ENCODE measurements around the gene CHI3L2.
"Not testable (repeated sequence)": the region's sequence is repeated elsewhere in the genome, so short reads cannot be mapped to it uniquely, and the experiment has no call there.

The CHI3L2 gene

DNA sequence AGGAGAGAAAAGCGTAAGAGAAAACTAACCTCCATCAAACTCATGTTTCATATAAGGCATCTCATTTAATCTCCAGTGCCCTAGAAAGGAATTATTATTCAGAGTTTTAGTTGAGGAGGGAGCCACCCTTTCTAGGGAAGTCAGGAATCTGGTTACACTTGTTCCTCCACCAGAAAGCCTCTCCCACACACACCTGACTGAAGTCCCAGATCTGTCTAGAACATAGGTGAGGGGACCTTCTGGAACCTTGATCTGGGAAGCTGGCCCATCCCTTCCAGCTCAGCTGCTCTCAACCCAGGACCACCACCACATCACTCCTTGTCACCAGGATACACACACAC is 25.2 kb upstream of the CHI3L2 start:
- no peak for DNase-seq (ENCODE audit: low read depth)

DNA sequence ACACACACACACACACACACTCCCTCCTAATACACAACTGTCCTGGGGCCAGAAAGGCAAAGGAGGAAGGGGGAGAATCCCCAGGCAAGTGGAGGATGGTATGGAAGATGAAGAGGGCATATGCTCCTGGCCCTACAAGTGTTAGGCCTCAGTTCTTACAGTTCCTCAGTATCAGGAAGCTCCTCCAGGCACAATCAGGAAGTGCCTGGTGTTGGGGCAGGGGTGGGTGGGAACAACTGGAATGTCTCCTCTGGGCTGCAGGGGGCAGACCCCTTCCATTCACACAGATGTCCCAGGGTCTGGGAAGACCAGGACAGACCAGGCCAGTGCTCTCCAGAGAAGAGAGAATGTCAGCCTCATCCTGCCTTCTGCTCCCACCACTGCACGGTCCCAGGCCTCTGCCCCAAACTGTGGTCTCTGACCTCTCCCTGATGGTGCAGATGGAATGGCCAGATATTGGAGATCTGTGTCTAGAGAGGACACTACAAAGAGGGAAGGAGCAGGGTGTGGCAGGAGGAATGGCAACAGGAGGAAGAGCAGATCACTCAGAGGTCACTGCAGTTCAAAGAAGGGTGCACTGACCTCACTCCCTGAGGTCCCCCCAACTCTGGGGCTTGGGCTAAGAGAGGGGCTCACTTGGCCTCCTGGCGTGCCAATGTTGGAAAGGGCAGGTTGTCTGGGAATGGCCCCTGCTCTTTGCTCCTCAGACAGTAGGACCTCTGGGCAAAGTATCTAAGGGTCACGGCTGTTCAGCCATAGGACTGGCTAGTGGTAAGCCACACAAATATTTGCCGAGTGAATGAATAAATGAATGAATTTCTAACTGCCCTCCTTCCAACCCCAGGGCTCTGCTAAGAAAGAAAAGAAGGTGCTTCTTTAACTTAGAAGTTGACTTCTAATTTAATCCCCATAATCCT is 24.5 kb upstream of the CHI3L2 start:
- DNase-seq (ENCODE audit: low read depth) = no peak

DNA sequence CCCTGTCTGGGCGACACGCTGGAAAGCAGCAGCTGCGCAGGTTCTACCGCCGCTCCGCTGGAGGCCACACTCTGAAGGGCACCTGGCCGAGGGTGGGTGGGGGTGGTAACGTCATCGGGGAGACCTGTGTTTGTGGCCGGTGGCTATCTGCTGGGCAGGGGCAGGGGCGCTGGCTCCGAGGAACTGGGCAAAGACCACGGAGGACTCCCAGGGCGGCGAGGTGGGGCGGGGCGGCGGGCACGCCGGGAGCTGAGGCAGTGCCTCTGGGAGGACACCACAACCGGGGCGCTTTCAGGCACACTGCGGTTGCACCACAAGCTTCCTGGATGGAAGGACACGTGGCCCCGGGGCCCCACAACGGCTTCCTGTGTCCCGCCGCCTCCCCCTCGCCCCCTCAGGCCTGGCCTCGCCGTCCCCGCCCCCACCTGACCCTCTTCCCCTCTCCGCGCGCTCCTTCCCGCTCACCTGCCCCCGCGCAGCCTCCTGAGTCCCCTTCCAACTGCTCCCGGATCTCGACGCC is 23.8 kb upstream of the CHI3L2 start:
- peak; percentile 76 for DNase-seq (ENCODE audit: low read depth)

DNA sequence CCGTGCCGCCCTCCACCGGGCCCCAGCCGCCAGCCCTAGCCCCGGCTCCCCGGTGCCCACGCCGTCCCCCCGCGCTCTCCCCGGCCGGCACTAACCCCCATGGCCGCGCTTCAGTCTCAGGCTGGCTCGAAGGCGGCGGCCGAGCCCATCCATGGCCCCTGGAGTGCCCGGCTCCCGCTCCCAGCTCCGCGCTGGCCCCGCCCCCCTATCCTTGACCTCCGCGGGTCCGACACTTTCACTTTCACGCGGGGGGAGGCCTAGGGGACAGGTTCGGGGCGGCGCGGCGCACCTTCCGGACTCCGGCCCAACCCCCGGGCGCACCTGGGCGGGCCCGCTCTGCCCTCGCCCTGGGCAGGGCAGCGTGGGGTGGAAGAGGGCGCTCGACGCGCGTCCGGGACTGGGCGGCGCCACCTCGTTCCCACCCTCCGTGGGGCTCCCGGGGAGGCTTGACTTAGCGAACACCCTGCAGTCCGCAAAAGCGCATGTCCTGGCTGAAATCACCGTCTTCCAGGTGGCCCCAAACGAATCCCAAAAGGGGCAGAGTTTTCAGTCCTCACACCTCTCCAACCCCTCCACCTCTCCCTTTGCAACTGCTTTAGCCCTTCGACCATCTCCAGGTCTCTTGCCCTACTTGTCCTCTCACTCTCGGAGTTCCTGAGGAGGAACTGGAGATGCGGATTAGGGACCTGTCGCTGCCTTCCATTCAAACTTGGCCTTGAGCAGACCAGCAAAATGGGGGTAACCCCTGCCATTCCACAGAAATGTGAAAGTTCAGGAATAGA is 23.1 kb upstream of the CHI3L2 start:
- DNase-seq (ENCODE audit: low read depth) = peak; percentile 61

DNA sequence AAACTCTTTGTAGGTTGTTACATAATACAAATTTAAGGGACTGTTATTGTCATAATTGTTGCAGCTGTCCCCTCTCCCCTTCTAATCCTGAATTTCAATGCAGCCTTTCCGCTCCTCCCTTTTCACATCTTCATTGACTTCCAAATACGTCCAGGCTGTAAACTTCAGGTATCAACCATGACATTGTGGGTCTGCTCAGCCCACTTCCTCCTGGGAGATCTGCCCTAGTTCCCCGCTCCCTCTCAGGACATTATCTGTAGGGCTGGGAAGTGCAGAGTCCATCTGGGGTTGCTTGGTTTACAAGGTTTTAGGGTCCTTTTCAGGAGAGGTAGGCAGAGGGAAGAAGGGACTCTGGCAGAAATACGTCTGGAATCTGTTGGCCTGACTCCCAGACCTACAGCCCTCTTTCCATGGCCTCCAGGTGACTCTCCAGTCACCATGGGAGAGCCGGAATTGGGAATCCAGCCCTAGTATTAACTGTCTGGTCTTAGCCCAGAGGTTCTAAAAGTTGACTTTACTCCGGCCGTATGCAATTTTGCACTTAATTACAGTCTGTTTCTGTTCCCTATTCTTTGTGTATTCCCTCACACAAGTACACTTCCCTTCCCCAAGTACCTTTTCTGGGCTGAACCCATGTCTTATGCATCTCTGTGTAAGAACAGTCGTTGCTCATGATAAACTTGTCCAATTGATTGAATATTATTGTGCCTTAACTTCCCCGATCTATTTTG is 22.4 kb upstream of the CHI3L2 start:
- DNase-seq (ENCODE audit: low read depth) = no peak

DNA sequence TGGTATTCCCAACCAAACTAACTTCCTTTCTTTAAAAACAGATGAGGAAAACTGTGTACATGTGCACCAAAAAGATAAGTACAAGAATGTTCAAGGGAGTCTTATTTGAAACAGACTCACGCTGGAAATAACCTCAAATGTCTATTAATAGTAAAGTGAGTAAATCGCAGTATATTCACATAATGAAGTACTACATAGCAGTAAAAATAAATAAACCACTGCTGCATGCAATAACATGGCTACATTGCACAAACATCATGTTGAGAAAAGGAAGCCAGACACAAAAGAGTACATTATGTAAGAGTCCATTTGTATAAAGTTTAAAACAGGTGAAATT is 21.8 kb upstream of the CHI3L2 start:
- DNase-seq (ENCODE audit: low read depth) = no peak

DNA sequence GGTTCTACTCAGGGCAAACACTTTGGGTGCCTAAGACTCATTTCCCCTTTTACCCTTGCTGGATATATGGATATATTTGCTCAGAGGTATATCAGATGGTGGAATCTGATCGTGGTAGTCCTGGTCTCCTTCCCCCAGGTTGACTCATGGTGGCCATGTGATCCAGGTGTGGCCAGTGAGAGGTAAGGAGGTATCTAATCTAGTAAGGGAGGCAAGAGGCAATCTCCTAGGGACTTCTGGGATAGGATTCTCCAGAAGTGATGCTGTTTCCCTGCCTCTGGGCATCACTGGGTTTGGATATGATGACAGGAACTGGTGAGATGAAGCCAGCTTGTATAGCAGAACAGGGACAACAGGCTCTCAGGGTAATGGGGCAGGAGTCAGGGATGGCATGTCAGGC is 18.6 kb upstream of the CHI3L2 start:
- DNase-seq (ENCODE audit: low read depth) = no peak

DNA sequence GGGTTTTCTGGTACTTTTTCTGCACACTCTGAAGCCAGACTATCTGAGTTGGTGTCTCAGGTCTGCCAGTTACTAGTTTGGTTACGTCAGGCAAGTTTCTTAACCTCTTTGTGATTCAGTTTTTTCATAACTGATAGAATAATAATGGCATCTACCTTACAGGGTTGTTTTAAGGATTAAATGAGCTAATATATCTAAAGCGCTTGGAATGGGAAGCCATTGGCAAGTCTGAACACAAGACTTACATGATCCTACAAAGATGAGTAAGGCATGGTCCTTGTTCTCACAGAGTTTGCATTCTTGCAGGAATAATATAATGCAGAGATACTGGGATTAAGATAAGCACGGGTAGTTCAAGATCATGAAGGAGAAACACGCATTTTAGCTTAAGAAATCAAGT is 17.9 kb upstream of the CHI3L2 start:
- DNase-seq (ENCODE audit: low read depth) = no peak

DNA sequence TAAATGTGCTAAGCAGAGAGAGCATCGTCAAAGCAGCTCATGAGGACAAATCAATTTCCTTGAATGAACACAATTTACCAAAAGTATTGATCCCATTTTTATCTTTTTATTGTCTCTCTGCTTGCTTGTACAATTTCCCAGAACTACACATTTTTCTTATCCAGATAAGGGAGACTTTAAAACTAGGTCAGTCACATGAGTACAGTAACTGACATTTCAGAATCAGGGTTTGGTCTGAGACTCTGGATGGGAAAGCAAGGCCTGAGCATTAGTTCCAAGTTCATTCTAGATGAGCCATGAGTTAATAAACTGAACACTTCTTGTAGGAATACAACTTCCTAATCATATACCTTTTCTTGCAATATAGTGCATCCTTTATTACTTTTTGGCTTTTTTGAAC is 15.6 kb upstream of the CHI3L2 start:
- no peak for DNase-seq (ENCODE audit: low read depth)

DNA sequence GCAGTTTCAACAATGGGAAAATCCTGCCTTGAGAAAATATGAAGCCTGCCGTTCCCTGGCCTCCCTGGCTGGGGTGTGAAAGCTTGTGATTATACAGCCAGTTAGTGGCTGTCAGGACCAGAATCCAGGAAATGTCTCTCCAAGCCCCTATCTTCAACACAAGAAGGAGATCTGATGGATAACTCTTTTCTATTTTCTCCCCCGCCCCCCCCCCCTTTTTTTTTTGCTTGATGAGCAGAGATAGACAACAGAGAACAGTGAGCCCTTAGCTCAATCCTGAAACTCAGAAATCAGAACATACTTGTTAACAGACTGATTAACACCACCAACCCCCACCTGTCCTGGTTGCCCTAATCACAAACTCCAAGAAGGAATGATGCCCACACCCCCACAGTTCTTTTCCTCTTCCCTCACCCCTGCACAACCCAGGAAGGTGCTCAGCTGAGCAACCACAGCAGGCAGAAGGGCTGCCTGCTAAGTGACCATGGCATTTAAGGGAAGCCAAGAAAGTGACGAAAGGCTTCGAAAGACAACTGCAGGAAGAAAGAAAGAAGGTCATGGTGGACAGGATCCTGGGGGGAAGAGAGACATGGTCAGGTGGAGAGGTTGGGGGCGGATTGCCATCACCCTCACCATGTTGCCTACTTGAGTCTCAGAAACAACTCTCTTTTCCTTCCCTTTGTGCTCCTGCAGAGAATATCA is 14.7 kb upstream of the CHI3L2 start:
- no peak for DNase-seq (ENCODE audit: low read depth)

DNA sequence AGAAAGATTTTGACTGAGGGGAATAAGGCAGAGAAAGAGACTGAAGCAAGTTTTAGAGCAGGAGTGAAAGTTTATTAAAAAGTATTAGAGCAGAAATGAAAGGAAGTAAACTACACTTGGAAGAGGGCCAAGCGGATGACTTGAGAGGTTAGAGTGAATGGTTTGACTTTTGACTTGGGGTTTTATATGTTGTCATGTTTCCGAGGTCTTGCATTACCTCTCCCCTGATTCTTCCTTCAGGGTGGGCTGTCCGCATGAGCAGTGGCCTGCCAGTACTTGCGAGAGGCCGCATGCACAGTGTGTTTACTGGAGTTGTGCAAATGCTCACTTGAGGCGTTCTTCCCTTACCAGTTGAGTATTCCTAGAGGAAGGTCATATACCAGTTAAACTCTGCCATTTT is 14.1 kb upstream of the CHI3L2 start:
- no peak for DNase-seq (ENCODE audit: low read depth)

DNA sequence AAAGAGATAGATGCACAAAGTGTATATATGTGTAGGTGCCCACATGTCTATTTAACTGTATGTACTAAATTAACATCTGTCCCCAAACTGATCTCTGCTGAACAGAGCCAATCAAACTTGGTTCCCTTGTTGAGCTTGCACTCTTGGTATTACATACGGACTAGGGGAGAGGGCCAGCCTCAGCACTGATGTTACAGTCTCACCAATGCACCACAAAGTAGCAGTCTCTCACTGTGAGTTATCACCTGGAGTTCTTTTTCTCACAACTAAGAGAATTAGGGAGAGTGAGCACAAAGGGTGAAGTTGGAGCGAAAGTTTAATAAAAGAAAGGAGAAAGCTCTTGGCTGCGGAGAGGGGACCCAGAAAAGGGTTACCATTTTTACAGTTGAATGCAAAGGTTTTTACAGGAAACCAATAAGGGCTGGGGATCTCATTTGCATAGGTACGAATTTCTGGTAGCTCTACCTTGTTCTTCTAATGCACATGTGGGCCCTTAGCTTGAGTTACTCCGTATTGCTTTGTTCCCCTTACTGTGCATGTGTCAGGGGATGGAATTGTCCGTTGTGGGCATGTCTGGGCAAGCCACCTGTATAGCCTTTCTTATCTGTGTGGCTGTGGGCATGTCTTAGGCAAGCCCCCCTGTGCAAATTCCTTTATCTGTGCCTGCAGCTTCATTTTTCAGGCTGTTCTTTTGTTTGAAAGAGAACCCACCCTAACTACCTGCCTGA is 13.3 kb upstream of the CHI3L2 start:
- no peak for DNase-seq (ENCODE audit: low read depth)

DNA sequence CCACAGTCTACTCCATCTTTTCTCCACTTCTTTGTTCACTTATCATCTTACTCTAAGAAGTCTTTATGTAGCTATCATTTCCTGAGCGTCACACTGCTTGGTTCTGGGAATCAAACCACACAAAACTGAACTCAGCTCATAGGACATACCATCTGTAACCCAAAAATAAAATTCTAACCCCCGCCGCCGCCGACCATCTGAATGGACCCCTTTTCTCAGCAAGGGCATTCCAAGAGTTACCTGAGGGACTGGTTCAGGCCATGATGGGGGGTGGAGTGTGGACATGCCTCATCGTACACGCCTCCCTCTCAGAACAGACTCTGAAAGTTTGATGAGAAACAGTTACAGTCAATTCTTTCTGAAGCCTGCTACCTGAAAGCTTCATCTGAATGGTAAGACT is 12.6 kb upstream of the CHI3L2 start:
- no peak for DNase-seq (ENCODE audit: low read depth)

DNA sequence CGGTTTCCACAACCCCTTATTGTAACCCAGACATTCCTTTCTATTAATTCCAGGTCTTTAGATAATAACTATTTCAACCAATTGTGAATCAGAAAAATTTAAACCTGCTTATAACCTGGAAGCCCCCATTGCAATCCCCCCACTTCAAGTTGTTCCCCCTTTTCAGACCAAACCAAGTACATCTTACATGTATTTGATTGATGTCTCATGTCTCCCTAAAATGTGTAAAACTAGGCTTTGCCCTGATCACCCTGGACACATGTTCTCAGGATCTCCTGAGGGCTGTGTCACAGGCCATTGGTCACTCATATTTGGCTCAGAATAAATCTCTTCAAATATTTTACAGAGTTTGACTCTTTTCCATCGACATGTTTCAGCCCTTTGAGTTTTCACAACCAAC is 12.2 kb upstream of the CHI3L2 start:
- DNase-seq (ENCODE audit: low read depth) = not testable (repeated sequence)

DNA sequence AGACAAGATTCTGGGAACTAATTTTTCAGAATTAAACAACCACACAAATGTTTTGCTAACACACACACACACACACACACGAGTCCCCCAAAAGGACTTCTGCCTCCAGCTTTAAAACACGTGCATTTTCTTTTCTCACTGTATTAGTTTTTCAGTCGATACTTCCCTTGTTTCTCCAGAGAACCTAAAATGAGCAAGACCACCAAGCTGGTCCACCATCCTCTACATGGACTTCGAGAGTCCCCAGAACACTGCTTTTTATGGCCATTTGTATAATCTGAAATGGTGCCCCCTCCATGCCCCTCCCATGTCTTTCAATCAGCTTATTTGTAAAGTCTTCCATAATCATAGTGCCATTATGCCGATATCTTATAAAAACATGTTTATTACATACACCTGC is 10.8 kb upstream of the CHI3L2 start:
- DNase-seq (ENCODE audit: low read depth) = no peak

DNA sequence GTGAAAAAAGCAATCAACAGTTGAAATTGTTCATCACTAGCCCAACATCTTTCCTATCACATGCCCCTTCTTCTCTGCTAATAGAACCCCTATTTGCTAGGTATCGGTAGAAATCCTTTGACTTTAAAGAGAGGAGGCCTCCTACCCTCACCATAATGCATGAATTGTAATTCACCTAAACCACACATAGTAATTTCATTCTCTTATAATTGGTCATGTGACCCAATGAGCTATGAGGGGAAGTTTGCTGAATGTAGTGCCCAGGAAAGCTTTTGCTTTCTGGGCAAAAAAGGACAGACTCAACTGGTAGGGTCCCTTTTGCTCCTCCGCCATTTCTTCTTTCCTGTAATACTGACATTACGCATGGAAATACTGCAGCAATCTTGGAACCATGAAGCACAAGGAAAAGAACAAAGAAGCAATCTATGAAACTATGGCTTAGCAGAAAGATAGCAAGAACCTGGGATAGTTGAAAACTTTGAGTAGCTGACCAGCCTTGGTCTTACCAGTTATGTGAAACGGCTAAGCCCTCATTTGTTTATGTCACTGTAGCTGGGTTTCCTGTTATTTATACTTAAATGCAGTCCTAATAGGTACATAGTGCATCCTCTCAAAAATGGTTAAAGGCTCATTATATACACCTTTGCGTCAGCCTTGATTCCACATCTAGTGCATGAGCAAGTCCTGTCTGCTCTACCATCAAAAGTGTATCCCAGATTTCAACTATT is 10.2 kb upstream of the CHI3L2 start:
- DNase-seq (ENCODE audit: low read depth) = no peak

DNA sequence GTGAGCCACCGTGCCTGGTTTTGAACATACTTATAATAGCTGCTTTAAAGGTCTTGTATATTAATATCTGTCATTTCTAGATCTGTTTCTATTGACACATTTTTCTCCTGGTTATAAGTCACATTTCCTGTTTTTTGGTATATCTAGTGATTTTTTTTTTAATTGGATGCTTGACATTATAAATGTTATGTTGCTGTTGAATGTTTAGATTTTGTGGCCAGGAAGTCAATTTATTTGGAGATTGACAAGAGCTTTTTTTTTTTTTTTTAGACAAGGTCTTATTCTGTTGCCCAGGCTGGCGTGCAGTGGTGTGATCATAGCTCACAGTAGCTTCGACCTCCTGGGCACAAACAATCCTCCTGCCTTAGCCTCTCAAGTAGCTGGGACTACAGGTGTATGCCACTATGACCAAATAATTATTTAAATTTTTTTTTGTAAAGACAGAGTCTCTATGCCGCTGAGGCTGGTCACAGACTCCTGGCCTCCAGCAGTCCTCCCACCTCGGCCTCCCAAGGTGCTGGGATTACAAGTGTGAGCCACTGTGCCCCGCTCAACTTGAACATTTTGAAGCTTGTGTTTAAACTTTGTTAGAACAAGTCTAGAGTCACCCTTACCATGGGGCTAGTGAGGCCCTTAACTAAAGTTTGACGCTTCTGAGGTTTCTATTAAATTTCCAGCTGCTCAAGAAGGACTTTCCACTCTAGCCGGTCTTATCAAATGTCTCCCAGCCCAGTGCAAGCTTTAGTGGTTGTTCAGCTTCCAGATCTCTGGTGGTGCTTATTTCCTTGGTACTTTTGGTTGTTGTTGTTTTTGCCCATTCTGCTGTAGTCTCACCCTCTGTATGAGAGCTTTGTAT is 8.6 kb upstream of the CHI3L2 start:
- no peak for DNase-seq (ENCODE audit: low read depth)

DNA sequence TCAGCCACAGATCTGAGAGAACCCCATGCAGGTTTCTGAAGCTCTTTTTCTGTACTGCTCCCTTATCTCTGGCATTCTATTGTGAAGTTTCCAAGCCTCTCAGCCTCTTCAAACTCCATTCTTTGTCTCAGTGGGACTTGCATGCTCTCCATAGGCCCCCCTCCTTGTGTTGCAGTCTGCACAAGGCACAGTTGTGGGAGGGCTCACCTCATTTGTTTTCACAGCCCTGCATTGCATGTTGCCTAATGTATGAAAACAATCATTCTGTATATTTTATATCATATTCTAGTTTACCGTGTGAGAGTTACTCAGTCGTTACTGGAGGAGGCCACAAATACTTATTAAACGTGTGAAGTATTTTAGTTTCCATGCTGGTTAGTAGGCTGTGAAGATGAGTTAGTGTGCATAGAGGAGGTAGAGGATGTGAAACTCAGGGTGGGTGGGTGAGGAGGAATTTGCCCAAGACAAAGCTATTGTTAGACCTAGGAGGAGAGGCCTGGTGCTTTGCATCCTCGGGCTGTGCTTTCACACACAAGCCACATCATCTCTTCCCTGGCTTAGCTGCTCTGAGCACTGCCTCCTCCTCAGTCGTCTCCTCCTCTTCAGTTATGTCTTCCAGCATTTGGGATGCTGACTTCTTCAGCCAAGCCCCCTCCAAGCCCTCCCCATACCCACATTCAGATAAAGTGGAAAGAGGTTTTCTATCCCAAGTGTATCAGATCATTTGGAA is 7.8 kb upstream of the CHI3L2 start:
- no peak for DNase-seq (ENCODE audit: low read depth)

DNA sequence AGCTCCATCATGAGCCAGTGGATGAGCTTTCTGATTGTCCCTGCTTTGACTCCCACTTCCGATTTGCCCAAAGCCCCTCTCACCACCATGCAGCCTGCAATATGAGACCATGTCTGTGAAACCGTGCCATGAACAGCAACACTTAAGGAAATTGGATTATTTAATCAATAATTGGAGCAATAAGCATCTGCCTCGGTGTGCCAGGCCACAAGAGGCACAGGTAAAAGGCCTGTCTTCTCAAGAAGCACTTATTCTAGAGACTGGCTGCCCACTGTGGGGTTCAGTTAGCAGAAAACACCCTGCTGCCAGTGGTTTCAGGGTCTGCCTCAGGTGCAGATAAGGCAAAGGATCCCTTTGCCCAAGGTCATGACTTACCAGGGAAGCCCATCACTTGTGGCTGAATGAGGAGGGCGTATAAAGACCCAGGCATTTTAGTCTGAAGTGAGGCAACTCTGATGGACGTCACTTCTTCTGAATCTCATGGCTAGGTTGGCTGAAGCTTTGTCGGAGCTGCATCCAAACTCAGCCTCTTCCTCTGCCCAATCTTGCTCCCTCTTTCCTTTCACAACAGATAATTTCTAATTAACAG is 7.1 kb upstream of the CHI3L2 start:
- no peak for DNase-seq (ENCODE audit: low read depth)

All from stimulated activated CD4-positive, alpha-beta T cell treated with anti-CD3 and anti-CD28 coated beads, Interleukin-2, amount 100 ng/mL, for 4 hours (primary cell).